HepG2 (cell line): ENCODE measurements around the gene SF3B5. TPM values are rescaled to one million over a fixed set of nuclear protein-coding genes. Genes with fewer than 3 reads are reported as not detected.

Source experiments
- ATAC-seq: fragments of 200-7000 bp; cut with Tn5 transposase; 3 replicates; pipeline ENCODE4 v1.9.1; 2020; ENCODE audit warnings: mild to moderate bottlenecking, moderate library complexity
- BruUV-seq: library from RNA; stranded (reverse); fragments of 400-500 nt; replicated peaks from 2 replicates; lab custom pipeline; 2021; lab: Mats Ljungman, UMichigan
- CTCF ChIA-PET: fragments of 300-600 bp; formaldehyde crosslinking; extraction: SDS; loops from one replicate; lab custom pipeline; 2021; ENCODE audit warnings: low total read pairs, inconsistent platforms, low intra/inter-chr PET ratio; lab: Yijun Ruan, JAX
- POLR2A ChIA-PET: fragments of 350-600 bp; sonication (Branson Sonifier 250); formaldehyde crosslinking; loops from one replicate; lab custom pipeline; 2020; ENCODE audit warnings: antibody characterized with exemption, inconsistent platforms; lab: Yijun Ruan, JAX
- DNase-seq: peaks from one replicate; pipeline ENCODE4 v3.0.0-alpha.2; 2015; ENCODE audit warnings: low spot score
- FAIRE-seq: peaks from 3 replicates; lab custom pipeline; 2011; peaks lifted over from hg19 to GRCh38; lab: Jason Lieb, UNC
- H2AFZ ChIP-seq: one replicate; pipeline ENCODE4 v1.6.1; 2011; ENCODE audit warnings: low read length, inconsistent platforms
- H3K27ac ChIP-seq: fragments of 300-600 bp; 3 replicates; pipeline ENCODE4 v1.8.0; 2011; ENCODE audit warnings: mixed run types, mild to moderate bottlenecking, mixed read lengths, low read length, inconsistent platforms; ENCODE audit not compliant: insufficient read depth; ENCODE audit errors: extremely low read length
- H3K27me3 ChIP-seq, 2 experiments: fragments of 200-600 bp in 1 of 2; 2 replicates in 1 of 2; 3 replicates in 1 of 2; pipeline versions ENCODE4 v1.6.0 to v1.8.0; 2011; ENCODE audit warnings: low read length in 2 of 2, mild to moderate bottlenecking in 2 of 2, moderate library complexity in 2 of 2, inconsistent platforms in 1 of 2; ENCODE audit not compliant: insufficient read depth in 2 of 2, control insufficient read depth in 1 of 2
- H3K36me3 ChIP-seq, 2 experiments: fragments of 200-600 bp in 1 of 2; replicated peaks in 1 of 2; 2 replicates in 1 of 2; 3 replicates in 1 of 2; pipeline versions ENCODE4 v1.5.1 to v1.8.0; 2011; ENCODE audit warnings: low read length in 2 of 2, inconsistent platforms in 1 of 2; ENCODE audit not compliant: insufficient read depth in 2 of 2, control insufficient read depth in 1 of 2
- H3K4me1 ChIP-seq: 2 replicates; pipeline ENCODE4 v1.5.1; 2012; ENCODE audit warnings: low read length, inconsistent platforms; ENCODE audit not compliant: insufficient read depth
- H3K4me2 ChIP-seq: 2 replicates; pipeline ENCODE4 v1.6.0; 2011; ENCODE audit warnings: low read depth, low read length, inconsistent platforms
- H3K4me3 ChIP-seq, 3 experiments: fragments of 200-600 bp in 1 of 3; sonication (generic), shearing (Covaris generic) in 1 of 3; replicated peaks in 1 of 3; 2 replicates each; pipeline ENCODE4 v1.5.1; 2011 to 2016; ENCODE audit warnings: low read length in 3 of 3, inconsistent platforms in 2 of 3, low read depth in 2 of 3, mild to moderate bottlenecking in 2 of 3, control low read depth in 1 of 3, mixed read lengths in 1 of 3; ENCODE audit not compliant: insufficient read depth in 1 of 3
- H3K79me2 ChIP-seq: one replicate; pipeline ENCODE4 v1.6.1; 2011; ENCODE audit warnings: low read length, inconsistent platforms; ENCODE audit not compliant: insufficient read depth
- H3K9ac ChIP-seq: 2 replicates; pipeline ENCODE4 v1.6.0; 2011; ENCODE audit warnings: mild to moderate bottlenecking, low read depth, low read length, inconsistent platforms; ENCODE audit not compliant: insufficient read depth
- H3K9me3 ChIP-seq: 2 replicates; pipeline ENCODE4 v1.5.1; 2012; ENCODE audit warnings: mild to moderate bottlenecking, low read length
- H4K20me1 ChIP-seq: 2 replicates; pipeline ENCODE4 v1.6.0; 2011; ENCODE audit warnings: inconsistent platforms, mild to moderate bottlenecking, low read length, moderate library complexity; ENCODE audit not compliant: insufficient read depth
- DNMT3B ChIP-seq: conservative IDR thresholded peaks from 2 replicates; pipeline ENCODE4 v1.6.1; 2016; ENCODE audit warnings: missing biosample characterization, control low read depth
- MTA3 ChIP-seq: sonication (generic); formaldehyde crosslinking; IDR thresholded peaks from 2 replicates; pipeline ENCODE4 v1.4.0; 2020; ENCODE audit warnings: missing genetic modification reagents
- STAG1 ChIP-seq: sonication (generic); formaldehyde crosslinking; IDR thresholded peaks from 2 replicates; pipeline ENCODE4 v1.4.0; 2020; ENCODE audit warnings: missing genetic modification reagents
- ZKSCAN1 ChIP-seq: fragments of 150-350 bp; IDR thresholded peaks from 2 replicates; pipeline ENCODE4 v1.6.1; 2014; ENCODE audit warnings: low read length
- ZNF224 ChIP-seq: sonication (generic); formaldehyde crosslinking; IDR thresholded peaks from 2 replicates; pipeline ENCODE4 v1.5.0; 2020; ENCODE audit warnings: mild to moderate bottlenecking, missing genetic modification reagents
- ZNF337 ChIP-seq: sonication (generic); formaldehyde crosslinking; IDR thresholded peaks from 2 replicates; pipeline ENCODE4 v1.5.1; 2020; ENCODE audit warnings: missing genetic modification reagents, low read depth, mild to moderate bottlenecking, borderline replicate concordance
- ZNF670 ChIP-seq: sonication (generic); formaldehyde crosslinking; IDR thresholded peaks from 2 replicates; pipeline ENCODE4 v1.8.0; 2022; ENCODE audit warnings: mild to moderate bottlenecking, missing genetic modification reagents, borderline replicate concordance
- ZNF782 ChIP-seq: sonication (generic); formaldehyde crosslinking; IDR thresholded peaks from 2 replicates; pipeline ENCODE4 v1.4.0; 2020; ENCODE audit warnings: missing genetic modification reagents, mild to moderate bottlenecking, borderline replicate concordance
- WGBS: methylation state at CpG from one replicate; pipeline ENCODE4 v1.1.6; 2017; ENCODE audit warnings: low lambda C conversion rate; 5-methylcytosine and 5-hydroxymethylcytosine counted together
- in situ Hi-C: cut with HindIII; loops from 2 replicates; pipeline ENCODE4 v1.10.0; 2017; ENCODE audit warnings: low pct_unique_long_range_greater_than_20kb; ENCODE audit not compliant: extremely low pct_ligation_motif_present
- intact Hi-C: fragments of 100-400 bp; cut with micrococcal nuclease; formaldehyde crosslinking; loops from one replicate; pipeline ENCODE4 v1.10.0; 2022; ENCODE audit not compliant: unreplicated experiment
- polyA plus RNA-seq, 8 experiments: library from polyadenylated mRNA; depleted of rRNA in 3 of 8; stranded (reverse) in 7 of 8; unstranded in 1 of 8; fragments of >200 nt; fragmentation: Illumina TruSeq in 4 of 8; extraction: Trizol in 4 of 8; gene quantifications; 2 replicates each; pipeline versions ENCODE4 v1.2.1 to v1.2.3, GENCODE V29; 2011 to 2016; ENCODE audit warnings: low read depth in 4 of 8, missing spikeins in 1 of 8, mixed read lengths in 1 of 8; ENCODE audit not compliant: insufficient read depth in 1 of 8
- total RNA-seq, 5 experiments: library from RNA; depleted of rRNA; stranded (reverse); fragments of >200 nt; fragmentation: Illumina TruSeq; extraction: Trizol; gene quantifications; 2 replicates each; pipeline ENCODE4 v1.2.3, GENCODE V29; 2016; ENCODE audit warnings: low read depth in 1 of 5

SF3B5 gene
- total and polyA plus RNA-seq, 2 of the 13 experiments (the other 11 are each of a cell fraction or from before 2014, with no cell fraction given), result 263 to 292 TPM

DNA sequence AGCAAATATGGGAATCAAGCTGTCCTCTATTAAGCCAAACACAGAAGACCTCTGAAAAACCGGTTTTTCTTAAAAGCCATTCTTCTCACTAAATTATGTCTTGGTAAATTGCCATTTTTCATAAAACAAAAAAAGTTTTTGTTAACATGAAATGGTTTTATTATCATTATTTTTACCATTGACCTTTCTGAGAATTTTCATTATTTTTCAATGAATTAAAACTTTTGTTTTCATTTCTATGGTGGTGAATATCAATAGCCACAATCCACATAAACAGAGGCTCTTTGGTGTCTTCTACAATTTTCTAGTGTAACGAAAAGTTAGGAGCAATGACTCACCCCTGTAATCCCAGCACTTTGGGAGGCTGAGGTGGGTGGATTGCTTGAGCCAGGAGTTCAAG, 2.1 kb downstream of the SF3B5 start:
- no peaks in the 10 kb centered on the region for H3K36me3 ChIP-seq
- H3K27me3 ChIP-seq, result no peaks in the 10 kb centered on the region; a peak in 1 of 5 replicates
- peaks cover 26% of the 10 kb centered on the region for H3K4me1 ChIP-seq
- peak overlapping the region; percentile 89 for H3K4me2 ChIP-seq
- no peak overlapping the region for H3K4me3 ChIP-seq
- BruUV-seq, result no TSS peak
- H3K9ac ChIP-seq, result no peak overlapping the region
- intact Hi-C loops, result no loop called here
- FAIRE-seq (no peak), ATAC-seq (no peak), DNase-seq (no peak)
- no peaks in the 10 kb centered on the region for H4K20me1 ChIP-seq
- no peaks in the 10 kb centered on the region for H3K9me3 ChIP-seq
- no peak for TF ChIP-seq ZNF782 (CRISPR knock-in tag)
- TF ChIP-seq ZNF670 (CRISPR knock-in tag), result no peak
- no peak for TF ChIP-seq DNMT3B (CRISPR knock-in tag)
- TF ChIP-seq ZNF337 (CRISPR knock-in tag), result no peak
- POLR2A ChIA-PET, result no interaction called here
- in situ Hi-C loops, result no loop called here
- peaks cover 20% of the 10 kb centered on the region for H3K79me2 ChIP-seq
- WGBS, result 99% methylated on average over 2 of the region's 2 CpGs
- CTCF ChIA-PET, result no interaction called here
- no peak overlapping the region for H3K27ac ChIP-seq
- H2AFZ ChIP-seq, result no peak overlapping the region

GRCh38 chr6:144090384-144090783, 5.0 kb downstream of the SF3B5 start:
- FAIRE-seq (no peak), DNase-seq (no peak), ATAC-seq (no peak)
- Histone ChIP-seq H3K9ac (no peak overlapping the region), H3K4me2 (no peak overlapping the region), H3K4me3 (no peak overlapping the region), H3K4me1 (peaks cover 17% of the 10 kb centered on the region), H4K20me1 (no peaks in the 10 kb centered on the region), H3K27me3 (no peaks in the 10 kb centered on the region; a peak in 1 of 5 replicates), H3K27ac (no peak overlapping the region), H3K36me3 (no peaks in the 10 kb centered on the region), H3K79me2 (peaks cover 20% of the 10 kb centered on the region), H3K9me3 (no peaks in the 10 kb centered on the region), H2AFZ (no peak overlapping the region)
- BruUV-seq, result no TSS peak
- ChIA-PET CTCF (no interaction called here), POLR2A (interaction anchor here (0.7 kb wide), 1 partner anchor 53 kb away, joined by 3 read pairs; no protein-coding TSS in a partner anchor)
- no peak for TF ChIP-seq MTA3 (CRISPR knock-in tag)
- TF ChIP-seq ZKSCAN1, result no peak
- TF ChIP-seq ZNF224 (CRISPR knock-in tag), result no peak
- TF ChIP-seq STAG1 (CRISPR knock-in tag), result peak; percentile 12; the same call in 1 of the 2 replicates
- intact Hi-C loops (no loop called here), in situ Hi-C loops (no loop called here)
- 79% methylated on average over 4 of the region's 4 CpGs for WGBS
